GM12878 (cell line): ENCODE measurements around the gene SLC37A2. TPM values are rescaled to one million over a fixed set of nuclear protein-coding genes. Genes with fewer than 3 reads are reported as not detected.

ENCODE experiments used
- CHD1 ChIP-seq: IDR thresholded peaks from 2 replicates; pipeline ENCODE4 v1.6.1; 2012; ENCODE audit warnings: low read depth, low read length, improper control_type of control experiment
- FOXK2 ChIP-seq: fragments of 450-650 bp; IDR thresholded peaks from 2 replicates; pipeline ENCODE4 v1.6.1; 2017; ENCODE audit warnings: mild to moderate bottlenecking, moderate library complexity
- SMC3 ChIP-seq: IDR thresholded peaks from 2 replicates; pipeline ENCODE4 v1.6.1; 2011; ENCODE audit warnings: low read length, improper control_type of control experiment, borderline replicate concordance
- polyA plus RNA-seq, 11 experiments: library from polyadenylated mRNA; depleted of rRNA in 4 of 11; unstranded in 6 of 11; stranded (reverse) in 5 of 11; fragments of >200 nt; fragmentation: Nextera tagmentation in 4 of 11; fragmentation: Illumina TruSeq in 1 of 11; extraction: Ambion mirVana in 4 of 11; extraction: Trizol in 1 of 11; gene quantifications; 1 replicate in 1 of 11; 2 replicates in 10 of 11; pipeline versions ENCODE4 v1.2.1 to v1.2.3, GENCODE V29; 2011 to 2016; ENCODE audit warnings: inconsistent platforms in 2 of 11, missing spikeins in 2 of 11, low read depth in 1 of 11
- total RNA-seq, 4 experiments: library from RNA; depleted of rRNA in 3 of 4; stranded (reverse); fragments of >200 nt in 3 of 4; fragmentation: Illumina TruSeq in 1 of 4; extraction: Trizol in 1 of 4; gene quantifications; 2 replicates each; pipeline versions ENCODE4 v1.2.1 to v1.2.3, GENCODE V29; 2013 to 2021
- TF ChIP-seq, protein P1 (sequence below): fragments of 450-650 bp; formaldehyde crosslinking; IDR thresholded peaks from 2 replicates; pipeline ENCODE4 v1.5.0; 2022; ENCODE audit warnings: mild to moderate bottlenecking, missing genetic modification characterization

SLC37A2 gene
- total and polyA plus RNA-seq, 10 of the 15 experiments (the other 5 are each of a cell fraction or from before 2014, with no cell fraction given): 0.26 to 9.8 (median 2.0) TPM

- TF ChIP-seq, protein P1, sequence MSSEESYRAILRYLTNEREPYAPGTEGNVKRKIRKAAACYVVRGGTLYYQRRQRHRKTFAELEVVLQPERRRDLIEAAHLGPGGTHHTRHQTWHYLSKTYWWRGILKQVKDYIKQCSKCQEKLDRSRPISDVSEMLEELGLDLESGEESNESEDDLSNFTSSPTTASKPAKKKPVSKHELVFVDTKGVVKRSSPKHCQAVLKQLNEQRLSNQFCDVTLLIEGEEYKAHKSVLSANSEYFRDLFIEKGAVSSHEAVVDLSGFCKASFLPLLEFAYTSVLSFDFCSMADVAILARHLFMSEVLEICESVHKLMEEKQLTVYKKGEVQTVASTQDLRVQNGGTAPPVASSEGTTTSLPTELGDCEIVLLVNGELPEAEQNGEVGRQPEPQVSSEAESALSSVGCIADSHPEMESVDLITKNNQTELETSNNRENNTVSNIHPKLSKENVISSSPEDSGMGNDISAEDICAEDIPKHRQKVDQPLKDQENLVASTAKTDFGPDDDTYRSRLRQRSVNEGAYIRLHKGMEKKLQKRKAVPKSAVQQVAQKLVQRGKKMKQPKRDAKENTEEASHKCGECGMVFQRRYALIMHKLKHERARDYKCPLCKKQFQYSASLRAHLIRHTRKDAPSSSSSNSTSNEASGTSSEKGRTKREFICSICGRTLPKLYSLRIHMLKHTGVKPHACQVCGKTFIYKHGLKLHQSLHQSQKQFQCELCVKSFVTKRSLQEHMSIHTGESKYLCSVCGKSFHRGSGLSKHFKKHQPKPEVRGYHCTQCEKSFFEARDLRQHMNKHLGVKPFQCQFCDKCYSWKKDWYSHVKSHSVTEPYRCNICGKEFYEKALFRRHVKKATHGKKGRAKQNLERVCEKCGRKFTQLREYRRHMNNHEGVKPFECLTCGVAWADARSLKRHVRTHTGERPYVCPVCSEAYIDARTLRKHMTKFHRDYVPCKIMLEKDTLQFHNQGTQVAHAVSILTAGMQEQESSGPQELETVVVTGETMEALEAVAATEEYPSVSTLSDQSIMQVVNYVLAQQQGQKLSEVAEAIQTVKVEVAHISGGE (CRISPR knock-in tag): no peak
- TF ChIP-seq FOXK2 (no peak), SMC3 (no peak), CHD1 (no peak)
Measured at GRCh38 chr11:125139778-125140177, 76.7 kb downstream of the SLC37A2 start (continued).

Other genes starting within 250 kb of the SLC37A2 start
- gene ROBO3, start 197.9 kb upstream of the SLC37A2 start, total RNA-seq (2014; rRNA removed): 0.23 and 0.65 TPM in 2 replicates
- 0.31 TPM in 1 of 2 replicates, not detected in the other for gene ROBO3, start 197.9 kb upstream of the SLC37A2 start, total RNA-seq (2014; rRNA removed; fragmentation: Illumina TruSeq; extraction: Trizol)
- 0.24 and 0.36 TPM in 2 replicates for gene ROBO3, start 197.9 kb upstream of the SLC37A2 start, total RNA-seq (2021)
- 0.18 and 0.32 TPM in 2 replicates for gene ROBO3, start 197.9 kb upstream of the SLC37A2 start, polyA plus RNA-seq (2011; rRNA removed)
- 0.10 TPM in 1 of 2 replicates, not detected in the other for gene ROBO3, start 197.9 kb upstream of the SLC37A2 start, polyA plus RNA-seq (2014; fragmentation: Illumina TruSeq; extraction: Trizol)
- not detected for gene ROBO3, start 197.9 kb upstream of the SLC37A2 start, polyA plus RNA-seq (2014; fragmentation: Nextera tagmentation; extraction: Ambion mirVana)
- gene ROBO3, start 197.9 kb upstream of the SLC37A2 start, polyA plus RNA-seq (2014; rRNA removed): 0.63 and 0.67 TPM in 2 replicates
- under 1 TPM; 0.31 to 0.63 TPM for gene ROBO3, start 197.9 kb upstream of the SLC37A2 start, polyA plus RNA-seq (2016; fragmentation: Nextera tagmentation; extraction: Ambion mirVana)
- gene ROBO4, start 165.4 kb upstream of the SLC37A2 start, total RNA-seq (2014; rRNA removed): not detected in 2 replicates
- not detected in 2 replicates for gene ROBO4, start 165.4 kb upstream of the SLC37A2 start, total RNA-seq (2014; rRNA removed; fragmentation: Illumina TruSeq; extraction: Trizol)
- 0.21 TPM in 1 of 2 replicates, not detected in the other for gene ROBO4, start 165.4 kb upstream of the SLC37A2 start, total RNA-seq (2021)
- gene ROBO4, start 165.4 kb upstream of the SLC37A2 start, polyA plus RNA-seq (2011; rRNA removed): not detected in 2 replicates
- gene ROBO4, start 165.4 kb upstream of the SLC37A2 start, polyA plus RNA-seq (2014; fragmentation: Illumina TruSeq; extraction: Trizol): not detected in 2 replicates
- not detected for gene ROBO4, start 165.4 kb upstream of the SLC37A2 start, polyA plus RNA-seq (2014; fragmentation: Nextera tagmentation; extraction: Ambion mirVana)
- not detected in 2 replicates for gene ROBO4, start 165.4 kb upstream of the SLC37A2 start, polyA plus RNA-seq (2014; rRNA removed)
- not detected for gene ROBO4, start 165.4 kb upstream of the SLC37A2 start, polyA plus RNA-seq (2016; fragmentation: Nextera tagmentation; extraction: Ambion mirVana)
- gene HEPN1, start 144.1 kb upstream of the SLC37A2 start, total RNA-seq (2014; rRNA removed): not detected in 2 replicates
- not detected in 2 replicates for gene HEPN1, start 144.1 kb upstream of the SLC37A2 start, total RNA-seq (2014; rRNA removed; fragmentation: Illumina TruSeq; extraction: Trizol)
- gene HEPN1, start 144.1 kb upstream of the SLC37A2 start, total RNA-seq (2021): not detected in 2 replicates
- gene HEPN1, start 144.1 kb upstream of the SLC37A2 start, polyA plus RNA-seq (2011; rRNA removed): not detected in 2 replicates
- gene HEPN1, start 144.1 kb upstream of the SLC37A2 start, polyA plus RNA-seq (2014; fragmentation: Illumina TruSeq; extraction: Trizol): not detected in 2 replicates
- gene HEPN1, start 144.1 kb upstream of the SLC37A2 start, polyA plus RNA-seq (2014; fragmentation: Nextera tagmentation; extraction: Ambion mirVana): not detected
- not detected in 2 replicates for gene HEPN1, start 144.1 kb upstream of the SLC37A2 start, polyA plus RNA-seq (2014; rRNA removed)
- gene HEPN1, start 144.1 kb upstream of the SLC37A2 start, polyA plus RNA-seq (2016; fragmentation: Nextera tagmentation; extraction: Ambion mirVana): not detected
- not detected in 2 replicates for gene HEPACAM, start 127.3 kb upstream of the SLC37A2 start, total RNA-seq (2014; rRNA removed)
- gene HEPACAM, start 127.3 kb upstream of the SLC37A2 start, total RNA-seq (2014; rRNA removed; fragmentation: Illumina TruSeq; extraction: Trizol): not detected in 2 replicates
- gene HEPACAM, start 127.3 kb upstream of the SLC37A2 start, total RNA-seq (2021): 0.08 TPM in 1 of 2 replicates, not detected in the other
- gene HEPACAM, start 127.3 kb upstream of the SLC37A2 start, polyA plus RNA-seq (2011; rRNA removed): 0.03 TPM in 1 of 2 replicates, not detected in the other
- not detected in 2 replicates for gene HEPACAM, start 127.3 kb upstream of the SLC37A2 start, polyA plus RNA-seq (2014; fragmentation: Illumina TruSeq; extraction: Trizol)
- not detected for gene HEPACAM, start 127.3 kb upstream of the SLC37A2 start, polyA plus RNA-seq (2014; fragmentation: Nextera tagmentation; extraction: Ambion mirVana)
- gene HEPACAM, start 127.3 kb upstream of the SLC37A2 start, polyA plus RNA-seq (2014; rRNA removed): not detected in 2 replicates
- not detected for gene HEPACAM, start 127.3 kb upstream of the SLC37A2 start, polyA plus RNA-seq (2016; fragmentation: Nextera tagmentation; extraction: Ambion mirVana)
- gene CCDC15, start 109.1 kb upstream of the SLC37A2 start, total RNA-seq (2014; rRNA removed): 3.2 and 3.3 TPM in 2 replicates
- 5.3 and 5.4 TPM in 2 replicates for gene CCDC15, start 109.1 kb upstream of the SLC37A2 start, total RNA-seq (2014; rRNA removed; fragmentation: Illumina TruSeq; extraction: Trizol)
- 2.3 and 3.2 TPM in 2 replicates for gene CCDC15, start 109.1 kb upstream of the SLC37A2 start, total RNA-seq (2021)
- 3.4 and 5.9 TPM in 2 replicates for gene CCDC15, start 109.1 kb upstream of the SLC37A2 start, polyA plus RNA-seq (2011; rRNA removed)
- 3.8 and 5.7 TPM in 2 replicates for gene CCDC15, start 109.1 kb upstream of the SLC37A2 start, polyA plus RNA-seq (2014; fragmentation: Illumina TruSeq; extraction: Trizol)
- gene CCDC15, start 109.1 kb upstream of the SLC37A2 start, polyA plus RNA-seq (2014; fragmentation: Nextera tagmentation; extraction: Ambion mirVana): 1 to 10 TPM; 2.0 to 2.8 TPM
- gene CCDC15, start 109.1 kb upstream of the SLC37A2 start, polyA plus RNA-seq (2014; rRNA removed): 1.6 and 2.1 TPM in 2 replicates
- 1 to 10 TPM; 4.1 to 4.4 TPM for gene CCDC15, start 109.1 kb upstream of the SLC37A2 start, polyA plus RNA-seq (2016; fragmentation: Nextera tagmentation; extraction: Ambion mirVana)
- 28.9 and 37.9 TPM in 2 replicates for gene TMEM218, start 48.3 kb downstream of the SLC37A2 start, total RNA-seq (2014; rRNA removed)
- gene TMEM218, start 48.3 kb downstream of the SLC37A2 start, total RNA-seq (2014; rRNA removed; fragmentation: Illumina TruSeq; extraction: Trizol): 24.0 and 27.0 TPM in 2 replicates
- gene TMEM218, start 48.3 kb downstream of the SLC37A2 start, total RNA-seq (2021): 14.4 and 19.9 TPM in 2 replicates
- 35.7 and 36.8 TPM in 2 replicates for gene TMEM218, start 48.3 kb downstream of the SLC37A2 start, polyA plus RNA-seq (2011; rRNA removed)
- gene TMEM218, start 48.3 kb downstream of the SLC37A2 start, polyA plus RNA-seq (2014; fragmentation: Illumina TruSeq; extraction: Trizol): 30.5 and 46.9 TPM in 2 replicates
- 10 to 100 TPM; 11.2 to 15.5 TPM for gene TMEM218, start 48.3 kb downstream of the SLC37A2 start, polyA plus RNA-seq (2014; fragmentation: Nextera tagmentation; extraction: Ambion mirVana)
- 25.2 and 28.7 TPM in 2 replicates for gene TMEM218, start 48.3 kb downstream of the SLC37A2 start, polyA plus RNA-seq (2014; rRNA removed)
- gene TMEM218, start 48.3 kb downstream of the SLC37A2 start, polyA plus RNA-seq (2016; fragmentation: Nextera tagmentation; extraction: Ambion mirVana): 10 to 100 TPM; 45.7 to 50.3 TPM
- gene PKNOX2, start 101.4 kb downstream of the SLC37A2 start, total RNA-seq (2014; rRNA removed): not detected in 2 replicates
- not detected in 2 replicates for gene PKNOX2, start 101.4 kb downstream of the SLC37A2 start, total RNA-seq (2014; rRNA removed; fragmentation: Illumina TruSeq; extraction: Trizol)
- gene PKNOX2, start 101.4 kb downstream of the SLC37A2 start, total RNA-seq (2021): not detected in 2 replicates
- not detected in 2 replicates for gene PKNOX2, start 101.4 kb downstream of the SLC37A2 start, polyA plus RNA-seq (2011; rRNA removed)
- not detected in 2 replicates for gene PKNOX2, start 101.4 kb downstream of the SLC37A2 start, polyA plus RNA-seq (2014; fragmentation: Illumina TruSeq; extraction: Trizol)
- not detected for gene PKNOX2, start 101.4 kb downstream of the SLC37A2 start, polyA plus RNA-seq (2014; fragmentation: Nextera tagmentation; extraction: Ambion mirVana)
- gene PKNOX2, start 101.4 kb downstream of the SLC37A2 start, polyA plus RNA-seq (2014; rRNA removed): not detected in 2 replicates
- gene PKNOX2, start 101.4 kb downstream of the SLC37A2 start, polyA plus RNA-seq (2016; fragmentation: Nextera tagmentation; extraction: Ambion mirVana): not detected